Fibroblast of skin of left biceps (primary cell): ENCODE data around the gene GRIA2.

ENCODE experiments used
- DNase-seq, 2 experiments: peaks; one replicate each; pipeline ENCODE4 v3.0.0-alpha.2; 2013; ENCODE audit warnings: low read depth in 2 of 2

GRIA2 gene

GRCh38 chr4:157265281-157265680, 44.8 kb downstream of the GRIA2 start:
- DNase-seq, result no peak

- no peak for DNase-seq
Observed at GRCh38 chr4:157270108-157270507, 49.6 kb downstream of the GRIA2 start.

- no peak for DNase-seq
Observed at GRCh38 chr4:157270552-157270951, 50.0 kb downstream of the GRIA2 start.

GRCh38 chr4:157271166-157271869, 50.8 kb downstream of the GRIA2 start:
- DNase-seq, result no peak

- DNase-seq, result no peak
Observed at GRCh38 chr4:157280673-157281072, 60.1 kb downstream of the GRIA2 start.

- DNase-seq, result no peak
Observed at GRCh38 chr4:157282019-157282418, 61.5 kb downstream of the GRIA2 start.

- no peak for DNase-seq
Observed at GRCh38 chr4:157287445-157287844, 66.9 kb downstream of the GRIA2 start.

GRCh38 chr4:157290622-157291021, 70.1 kb downstream of the GRIA2 start:
- no peak for DNase-seq

GRCh38 chr4:157291071-157291470, 70.5 kb downstream of the GRIA2 start:
- peak in 1 of 2 experiments; percentile 2 for DNase-seq

- no peak for DNase-seq
Observed at GRCh38 chr4:157293673-157294072, 73.1 kb downstream of the GRIA2 start.

- no peak for DNase-seq
Observed at GRCh38 chr4:157294575-157294974, 74.0 kb downstream of the GRIA2 start.

GRCh38 chr4:157300701-157301100, 80.2 kb downstream of the GRIA2 start:
- no peak for DNase-seq

GRCh38 chr4:157303471-157303960, 83.0 kb downstream of the GRIA2 start:
- DNase-seq, result no peak

- DNase-seq, result no peak
Observed at GRCh38 chr4:157304769-157305168, 84.2 kb downstream of the GRIA2 start.

- no peak for DNase-seq
Observed at GRCh38 chr4:157312702-157313101, 92.2 kb downstream of the GRIA2 start.

GRCh38 chr4:157314906-157315305, 94.4 kb downstream of the GRIA2 start:
- DNase-seq, result no peak

- no peak for DNase-seq
Observed at GRCh38 chr4:157315968-157316367, 95.4 kb downstream of the GRIA2 start.

GRCh38 chr4:157320092-157320491, 99.6 kb downstream of the GRIA2 start:
- DNase-seq, result no peak

GRCh38 chr4:157327666-157328065, 107.1 kb downstream of the GRIA2 start:
- no peak for DNase-seq

GRCh38 chr4:157357887-157358286, 137.4 kb downstream of the GRIA2 start:
- DNase-seq, result no peak

GRCh38 chr4:157358439-157358838, 137.9 kb downstream of the GRIA2 start:
- DNase-seq, result no peak

GRCh38 chr4:157358851-157359250, 138.3 kb downstream of the GRIA2 start:
- no peak for DNase-seq

- no peak for DNase-seq
Observed at GRCh38 chr4:157363360-157363759, 142.8 kb downstream of the GRIA2 start.

GRCh38 chr4:157372154-157372553, 151.6 kb downstream of the GRIA2 start:
- DNase-seq, result no peak
